ENCODE results near the gene REPS1.

- TF ChIP-seq EZH2 (IDR thresholded peaks at IDR 0.05; ENCODE audit: borderline replicate concordance, low read length) (no peak), CTCF (conservative IDR thresholded peaks at IDR 0.05 in 1 of 2, IDR thresholded peaks at IDR 0.05 in 1 of 2; ENCODE audit: extremely low read depth in 1 of 2, insufficient read depth in 1 of 2, low read depth in 1 of 2, low read length in 2 of 2) (no peak)
Observed at GRCh38 chr6:138979813-138980668, 8.0 kb downstream of the REPS1 start.
